IPS DF 6.9 (cell line): Measurements from ENCODE around the gene CACNG7.

ENCODE experiments used
- DNase-seq: peaks from one replicate; pipeline ENCODE4 v3.0.0-alpha.2; 2013; ENCODE audit warnings: low read depth, low spot score
- H3K27ac ChIP-seq: one replicate; pipeline ENCODE4 v1.5.1; 2013; ENCODE audit warnings: low read length, control low read depth
- H3K27me3 ChIP-seq: 2 replicates; pipeline ENCODE4 v1.6.1; 2013; ENCODE audit warnings: mild to moderate bottlenecking, low read length; ENCODE audit not compliant: control insufficient read depth, insufficient read depth
- H3K36me3 ChIP-seq: 2 replicates; pipeline ENCODE4 v1.6.1; 2013; ENCODE audit warnings: low read length; ENCODE audit not compliant: control insufficient read depth, insufficient read depth
- H3K4me1 ChIP-seq: 2 replicates; pipeline ENCODE4 v1.6.1; 2013; ENCODE audit warnings: low read length; ENCODE audit not compliant: control insufficient read depth, insufficient read depth
- H3K4me3 ChIP-seq: 2 replicates; pipeline ENCODE4 v1.5.1; 2013; ENCODE audit warnings: mild to moderate bottlenecking, low read length
- H3K9me3 ChIP-seq: 2 replicates; pipeline ENCODE4 v1.6.1; 2013; ENCODE audit warnings: low read length, inconsistent platforms; ENCODE audit not compliant: control insufficient read depth, insufficient read depth
- WGBS: extraction: QIAGEN DNeasy Blood & Tissue Kit; methylation state at CpG from one replicate; pipeline ENCODE4 v1.1.7; 2013; ENCODE audit warnings: mixed read lengths, missing lambda C conversion rate; ENCODE audit not compliant: insufficient read length, insufficient coverage; 5-methylcytosine and 5-hydroxymethylcytosine counted together

CACNG7 gene

GRCh38 chr19:53951947-53952346 lies 42.9 kb downstream of the CACNG7 start:
- Histone ChIP-seq H3K4me1 (peaks cover under 1% of the 10 kb centered on the region; the same call in 1 of the 2 replicates), H3K36me3 (no peaks in the 10 kb centered on the region), H3K27me3 (no peaks in the 10 kb centered on the region), H3K9me3 (no peaks in the 10 kb centered on the region), H3K27ac (no peak overlapping the region), H3K4me3 (no peak overlapping the region)
- DNase-seq, result no peak
- no CpG with 5 or more reads among the region's 9 CpGs for WGBS

GRCh38 chr19:53953383-53953782 lies 44.3 kb downstream of the CACNG7 start:
- no peaks in the 10 kb centered on the region for H3K9me3 ChIP-seq
- no peaks in the 10 kb centered on the region for H3K36me3 ChIP-seq
- H3K27me3 ChIP-seq, result no peaks in the 10 kb centered on the region
- no CpG with 5 or more reads among the region's 8 CpGs for WGBS
- H3K4me1 ChIP-seq, result peaks cover 2% of the 10 kb centered on the region; the same call in 1 of the 2 replicates
- no peak overlapping the region for H3K4me3 ChIP-seq
- H3K27ac ChIP-seq, result no peak overlapping the region
- DNase-seq, result no peak

GRCh38 chr19:53957448-53958167 lies 48.5 kb downstream of the CACNG7 start:
- Histone ChIP-seq H3K36me3 (no peaks in the 10 kb centered on the region), H3K4me1 (peaks cover 3% of the 10 kb centered on the region; the same call in 1 of the 2 replicates), H3K27ac (no peak overlapping the region), H3K27me3 (no peaks in the 10 kb centered on the region), H3K9me3 (no peaks in the 10 kb centered on the region), H3K4me3 (peak overlapping the region; percentile 3; the same call in 1 of the 2 replicates)
- no peak for DNase-seq
- no CpG with 5 or more reads among the region's 15 CpGs for WGBS

- 100% methylated on average over 1 of the region's 14 CpGs for WGBS
- Histone ChIP-seq H3K27me3 (no peaks in the 10 kb centered on the region), H3K9me3 (no peaks in the 10 kb centered on the region), H3K36me3 (no peaks in the 10 kb centered on the region), H3K27ac (no peak overlapping the region), H3K4me3 (peak overlapping the region; percentile 3; the same call in 1 of the 2 replicates), H3K4me1 (peaks cover 3% of the 10 kb centered on the region; the same call in 1 of the 2 replicates)
- DNase-seq, result no peak
Observed at GRCh38 chr19:53958168-53958571, 49.1 kb downstream of the CACNG7 start.

- no peaks in the 10 kb centered on the region for H3K9me3 ChIP-seq
- H3K27me3 ChIP-seq, result no peaks in the 10 kb centered on the region
- H3K4me1 ChIP-seq, result peaks cover 5% of the 10 kb centered on the region
- WGBS, result no CpG with 5 or more reads among the region's 22 CpGs
- no peak overlapping the region for H3K27ac ChIP-seq
- peak overlapping the region; percentile 43; the same call in 1 of the 2 replicates for H3K4me3 ChIP-seq
- no peaks in the 10 kb centered on the region for H3K36me3 ChIP-seq
- no peak for DNase-seq
Observed at GRCh38 chr19:53958823-53959757, 50.0 kb downstream of the CACNG7 start.

GRCh38 chr19:53960187-53960586 lies 51.1 kb downstream of the CACNG7 start:
- DNase-seq, result no peak

GRCh38 chr19:53960886-53961285 lies 51.8 kb downstream of the CACNG7 start:
- DNase-seq, result no peak
- WGBS, result no CpG with 5 or more reads among the region's 8 CpGs
- H3K4me1 ChIP-seq, result peaks cover 5% of the 10 kb centered on the region
- H3K36me3 ChIP-seq, result peaks cover 3% of the 10 kb centered on the region; the same call in 1 of the 2 replicates
- peak overlapping the region; percentile 43; the same call in 1 of the 2 replicates for H3K4me3 ChIP-seq
- H3K27ac ChIP-seq, result no peak overlapping the region
- H3K9me3 ChIP-seq, result no peaks in the 10 kb centered on the region
- H3K27me3 ChIP-seq, result no peaks in the 10 kb centered on the region

More at GRCh38 chr19:53960187-53960586, 51.1 kb downstream of the CACNG7 start:
- H3K4me3 ChIP-seq, result peak overlapping the region; percentile 43; the same call in 1 of the 2 replicates
- no peaks in the 10 kb centered on the region for H3K9me3 ChIP-seq
- H3K27ac ChIP-seq, result no peak overlapping the region
- H3K36me3 ChIP-seq, result peaks cover under 1% of the 10 kb centered on the region; the same call in 1 of the 2 replicates
- WGBS, result no CpG with 5 or more reads among the region's 10 CpGs
- H3K27me3 ChIP-seq, result no peaks in the 10 kb centered on the region
- peaks cover 5% of the 10 kb centered on the region for H3K4me1 ChIP-seq

- WGBS, result no CpG with 5 or more reads among the region's 32 CpGs
- H3K36me3 ChIP-seq, result peaks cover 3% of the 10 kb centered on the region; the same call in 1 of the 2 replicates
- no peak for DNase-seq
- no peaks in the 10 kb centered on the region for H3K9me3 ChIP-seq
- no peak overlapping the region for H3K27ac ChIP-seq
- H3K27me3 ChIP-seq, result no peaks in the 10 kb centered on the region
- peak overlapping the region; percentile 36; the same call in 1 of the 2 replicates for H3K4me3 ChIP-seq
- H3K4me1 ChIP-seq, result peaks cover 5% of the 10 kb centered on the region
Observed at GRCh38 chr19:53961523-53962356, 52.7 kb downstream of the CACNG7 start.

GRCh38 chr19:53962887-53963431 lies 53.9 kb downstream of the CACNG7 start, which contains the start of gene CACNG8:
Gene CACNG8, plus strand, starts transcription at chr19:53962937.
- DNase-seq, result no peak
- H3K9me3 ChIP-seq, result no peaks in the 10 kb centered on the region
- peak within 1 kb of the TSS; percentile 63; the same call in 1 of the 2 replicates for H3K4me3 ChIP-seq
- peaks cover 3% of the 10 kb centered on the region; the same call in 1 of the 2 replicates for H3K36me3 ChIP-seq
- WGBS, result no CpG with 5 or more reads among the region's 55 CpGs
- H3K27me3 ChIP-seq, result no peaks in the 10 kb centered on the region
- no peak within 1 kb of the TSS for H3K27ac ChIP-seq
- H3K4me1 ChIP-seq, result peaks cover 3% of the 10 kb centered on the region; the same call in 1 of the 2 replicates
